AG04450 (cell line): ENCODE data around the gene GALP. TPM values are rescaled to one million over a fixed set of nuclear protein-coding genes. Genes with fewer than 3 reads are reported as not detected.

ENCODE experiments used
- CTCF ChIA-PET: fragments of 300-600, 350-600 bp; formaldehyde crosslinking; extraction: SDS; loops from one replicate; lab custom pipeline; 2022; ENCODE audit warnings: antibody characterized with exemption, inconsistent platforms; lab: Charles Lee
- POLR2A ChIA-PET: fragments of 350-600 bp; formaldehyde crosslinking; extraction: SDS; loops from one replicate; lab custom pipeline; 2021; ENCODE audit warnings: antibody characterized with exemption, inconsistent platforms; lab: Yijun Ruan, JAX
- DNase-seq: peaks from one replicate; pipeline ENCODE4 v3.0.0-alpha.2; 2011; ENCODE audit warnings: low read depth, low spot score
- H3K27ac ChIP-seq: one replicate; pipeline ENCODE4 v1.5.1; 2012; ENCODE audit warnings: low read depth, low read length, control low read depth
- H3K27me3 ChIP-seq: one replicate; pipeline ENCODE4 v1.6.0; 2012; ENCODE audit warnings: low read length; ENCODE audit not compliant: control insufficient read depth, insufficient read depth
- H3K4me3 ChIP-seq: 2 replicates; pipeline ENCODE4 v1.5.1; 2011; ENCODE audit warnings: mild to moderate bottlenecking, low read depth, low read length, control low read depth
- H3K9me3 ChIP-seq: 2 replicates; pipeline ENCODE4 v1.5.1; 2012; ENCODE audit warnings: low read length; ENCODE audit not compliant: control insufficient read depth, insufficient read depth
- CTCF ChIP-seq: IDR thresholded peaks from 2 replicates; pipeline ENCODE4 v1.5.1; 2011; ENCODE audit warnings: low read depth, low read length, control low read depth, inconsistent platforms
- polyA plus RNA-seq: library from polyadenylated mRNA; depleted of rRNA; stranded (reverse); fragments of >200 nt; gene quantifications from 2 replicates; pipeline ENCODE4 v1.2.3, GENCODE V29; 2011

GALP gene
- polyA plus RNA-seq, 1 experiment = not detected

GRCh38 chr19:56158170-56158757 lies 17.5 kb upstream of the GALP start:
- no peak for TF ChIP-seq CTCF
- Histone ChIP-seq H3K27ac (no peak overlapping the region), H3K9me3 (peaks cover 6% of the 10 kb centered on the region; the same call in 1 of the 2 replicates), H3K4me3 (no peak overlapping the region), H3K27me3 (no peaks in the 10 kb centered on the region)
- no peak for DNase-seq
- ChIA-PET POLR2A (interaction anchor here (0.6 kb wide), 1 partner anchor 20 kb away, joined by 5 read pairs; no protein-coding TSS in a partner anchor), CTCF (interaction anchor here (0.8 to 1.1 kb wide), 3 partner anchors 10 to 175 kb away, joined by 3 to 7 read pairs (median 3); no protein-coding TSS in a partner anchor)

- H3K27ac ChIP-seq = no peak overlapping the region
- ChIA-PET POLR2A (no interaction called here), CTCF (no interaction called here)
- no peak for TF ChIP-seq CTCF
- H3K27me3 ChIP-seq = no peaks in the 10 kb centered on the region
- H3K9me3 ChIP-seq = peaks cover 6% of the 10 kb centered on the region; the same call in 1 of the 2 replicates
- H3K4me3 ChIP-seq = no peak overlapping the region
- DNase-seq = no peak
Observed at GRCh38 chr19:56159009-56159559, 16.7 kb upstream of the GALP start.

DNA sequence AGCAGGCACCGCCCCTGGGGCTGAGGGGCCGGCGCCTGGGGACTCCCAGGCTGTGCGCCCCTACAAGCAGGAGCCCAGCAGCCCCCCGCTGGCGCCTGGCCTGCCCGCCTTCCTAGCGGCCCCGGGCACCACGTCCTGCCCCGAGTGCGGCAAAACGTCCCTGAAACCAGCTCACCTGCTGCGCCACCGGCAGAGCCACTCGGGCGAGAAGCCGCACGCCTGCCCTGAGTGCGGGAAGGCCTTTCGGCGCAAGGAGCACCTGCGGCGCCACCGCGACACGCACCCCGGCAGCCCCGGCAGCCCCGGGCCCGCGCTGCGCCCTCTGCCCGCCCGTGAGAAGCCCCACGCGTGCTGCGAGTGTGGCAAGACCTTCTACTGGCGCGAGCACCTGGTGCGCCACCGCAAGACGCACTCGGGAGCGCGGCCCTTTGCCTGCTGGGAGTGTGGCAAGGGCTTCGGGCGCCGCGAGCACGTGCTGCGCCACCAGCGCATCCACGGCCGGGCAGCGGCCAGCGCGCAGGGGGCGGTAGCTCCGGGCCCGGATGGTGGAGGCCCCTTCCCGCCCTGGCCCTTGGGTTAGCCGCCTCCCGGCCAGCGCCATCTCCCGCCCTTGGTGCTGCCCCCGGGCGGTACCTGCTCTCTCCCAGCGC lies 16.1 kb upstream of the GALP start:
- ChIA-PET CTCF (interaction anchor here (1.3 kb wide), 1 partner anchor 12 kb away, joined by 4 read pairs; no protein-coding TSS in a partner anchor), POLR2A (no interaction called here)
- Histone ChIP-seq H3K4me3 (no peak overlapping the region), H3K27ac (no peak overlapping the region), H3K27me3 (no peaks in the 10 kb centered on the region), H3K9me3 (peaks cover 6% of the 10 kb centered on the region; the same call in 1 of the 2 replicates)
- no peak for DNase-seq
- TF ChIP-seq CTCF = no peak

DNA sequence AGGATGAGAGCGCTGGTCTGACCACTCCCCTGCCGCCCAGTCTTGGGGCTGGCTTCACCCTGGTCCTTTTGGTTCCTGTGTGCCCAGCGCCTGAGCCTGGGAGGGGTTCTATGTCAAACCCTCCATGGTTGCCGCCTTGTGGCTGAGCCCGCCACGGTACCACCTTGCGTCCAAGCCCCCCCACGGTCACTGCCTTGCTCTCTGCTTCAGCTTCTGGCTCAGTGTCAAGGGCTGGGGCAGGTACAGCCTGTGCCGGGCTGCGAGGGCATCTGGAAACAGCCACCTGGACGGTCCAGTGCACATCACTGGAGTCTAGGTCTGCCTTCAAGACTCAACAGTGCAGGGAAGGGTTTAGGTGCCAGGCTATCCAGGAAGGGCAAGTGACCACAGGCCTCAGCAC lies 14.3 kb upstream of the GALP start:
- Histone ChIP-seq H3K4me3 (no peak overlapping the region), H3K27me3 (no peaks in the 10 kb centered on the region), H3K27ac (no peak overlapping the region), H3K9me3 (peaks cover 6% of the 10 kb centered on the region; the same call in 1 of the 2 replicates)
- POLR2A ChIA-PET = no interaction called here
- no peak for TF ChIP-seq CTCF
- CTCF ChIA-PET = interaction anchor here (1.0 kb wide), 1 partner anchor 10 kb away, joined by 5 read pairs; no protein-coding TSS in a partner anchor
- no peak for DNase-seq
